ENCODE results near the gene LDB1.

Gene LDB1

GRCh38 chr10:102069071-102069470 is 51.1 kb downstream of the LDB1 start:
- Histone ChIP-seq H3K27ac (ENCODE audit: low read depth, low read length, poor library complexity, severe bottlenecking) (no peak overlapping the region), H3K27me3 (ENCODE audit: insufficient read depth, low read length) (no peaks in the 10 kb centered on the region), H3K9me2 (ENCODE audit: low read depth, low read length) (no peaks in the 10 kb centered on the region), H4K20me1 (ENCODE audit: insufficient read depth, low read length) (no peaks in the 10 kb centered on the region), H3K36me3 (ENCODE audit: insufficient read depth, low read length) (no peaks in the 10 kb centered on the region), H3K9me3 (ENCODE audit: low read length) (no peaks in the 10 kb centered on the region), H3F3A (ENCODE audit: insufficient read depth, low read length) (no peaks in the 10 kb centered on the region), H3K4me2 (ENCODE audit: low read length) (no peak overlapping the region), H3K4me1 (ENCODE audit: insufficient read depth, low read length, severe bottlenecking) (peaks cover 7% of the 10 kb centered on the region), H3K4me3 (ENCODE audit: low read depth, low read length, poor library complexity, severe bottlenecking) (no peak overlapping the region), H3K9ac (ENCODE audit: low read length) (no peak overlapping the region), H3K79me2 (ENCODE audit: insufficient read depth, low read length) (no peaks in the 10 kb centered on the region), H2AFZ (ENCODE audit: low read length) (no peak overlapping the region)
- TF ChIP-seq EZH2 (IDR thresholded peaks at IDR 0.05; ENCODE audit: borderline replicate concordance, low read length) = no peak
- TF ChIP-seq CTCF (IDR thresholded peaks at IDR 0.05; ENCODE audit: low read length) = no peak

DNA sequence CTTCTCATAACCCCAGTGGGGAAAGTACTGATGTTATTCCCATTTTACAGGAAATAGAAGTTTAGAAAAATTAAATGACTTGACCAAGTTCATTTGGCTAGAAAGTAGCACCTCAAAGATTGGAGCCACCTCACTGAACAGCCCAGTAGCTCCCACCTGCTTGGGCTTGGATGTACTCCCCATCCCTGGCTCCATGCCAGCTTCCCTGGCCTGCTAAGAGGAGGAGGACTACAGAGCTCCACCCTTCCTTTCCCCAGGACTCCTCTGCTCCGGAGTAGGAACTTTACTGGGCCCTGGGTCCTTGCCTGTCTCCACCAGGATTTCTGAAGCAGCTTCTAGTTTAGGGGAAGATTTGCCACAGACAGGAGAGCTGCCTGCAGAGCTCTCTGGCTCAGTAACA is 52.0 kb downstream of the LDB1 start:
- Histone ChIP-seq H3K9me3 (ENCODE audit: low read length) (no peaks in the 10 kb centered on the region), H3K9ac (ENCODE audit: low read length) (no peak overlapping the region), H4K20me1 (ENCODE audit: insufficient read depth, low read length) (no peaks in the 10 kb centered on the region)

DNA sequence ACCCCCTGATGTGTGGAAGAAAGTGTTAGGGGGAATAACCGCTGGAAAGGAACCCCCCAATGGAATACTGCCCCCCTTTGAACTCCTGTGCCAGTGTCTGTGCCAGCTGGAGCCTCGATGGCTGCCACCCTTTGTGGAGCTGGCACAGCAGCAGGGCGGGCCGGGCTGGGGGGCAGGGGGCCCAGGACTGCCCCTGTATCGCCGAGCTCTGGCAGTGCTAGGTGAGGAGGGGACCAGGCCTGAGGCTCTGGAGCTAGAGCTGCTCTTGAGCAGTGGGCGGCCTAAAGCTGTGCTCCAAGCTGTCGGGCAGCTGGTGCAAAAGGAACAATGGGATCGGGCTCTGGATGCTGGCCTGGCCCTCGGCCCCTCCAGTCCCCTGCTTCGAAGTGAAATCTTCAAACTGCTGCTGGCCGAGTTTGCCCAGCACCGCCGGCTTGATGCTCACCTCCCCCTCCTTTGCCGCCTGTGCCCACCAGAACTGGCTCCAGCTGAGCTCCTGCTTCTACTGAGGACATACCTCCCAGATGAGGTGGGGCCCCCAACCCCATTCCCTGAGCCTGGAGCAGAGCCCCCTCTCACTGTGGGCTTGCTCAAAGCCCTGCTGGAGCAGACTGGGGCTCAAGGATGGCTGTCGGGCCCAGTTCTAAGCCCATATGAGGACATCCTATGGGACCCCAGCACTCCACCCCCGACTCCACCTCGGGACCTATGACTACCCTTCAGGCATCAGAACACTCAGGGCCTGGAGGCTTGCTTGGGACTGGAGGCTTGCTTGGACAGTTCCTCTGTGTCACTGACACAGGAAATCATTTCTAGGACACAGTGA is 52.9 kb downstream of the LDB1 start:
- H3F3A ChIP-seq (ENCODE audit: insufficient read depth, low read length) = no peaks in the 10 kb centered on the region
- no peaks in the 10 kb centered on the region for H3K9me2 ChIP-seq (ENCODE audit: low read depth, low read length)
- TF ChIP-seq CTCF (IDR thresholded peaks at IDR 0.05; ENCODE audit: low read length) (no peak), EZH2 (IDR thresholded peaks at IDR 0.05; ENCODE audit: borderline replicate concordance, low read length) (no peak)
- H3K79me2 ChIP-seq (ENCODE audit: insufficient read depth, low read length) = no peaks in the 10 kb centered on the region
- peaks cover 7% of the 10 kb centered on the region for H3K4me1 ChIP-seq (ENCODE audit: insufficient read depth, low read length, severe bottlenecking)
- no peaks in the 10 kb centered on the region for H3K9me3 ChIP-seq (ENCODE audit: low read length)
- no peaks in the 10 kb centered on the region for H4K20me1 ChIP-seq (ENCODE audit: insufficient read depth, low read length)
- no peak overlapping the region for H3K4me3 ChIP-seq (ENCODE audit: low read depth, low read length, poor library complexity, severe bottlenecking)
- H3K9ac ChIP-seq (ENCODE audit: low read length) = no peak overlapping the region
- no peak overlapping the region for H3K27ac ChIP-seq (ENCODE audit: low read depth, low read length, poor library complexity, severe bottlenecking)
- H3K27me3 ChIP-seq (ENCODE audit: insufficient read depth, low read length) = no peaks in the 10 kb centered on the region
- H3K4me2 ChIP-seq (ENCODE audit: low read length) = no peak overlapping the region
- no peaks in the 10 kb centered on the region for H3K36me3 ChIP-seq (ENCODE audit: insufficient read depth, low read length)
- H2AFZ ChIP-seq (ENCODE audit: low read length) = no peak overlapping the region

More for the DNA sequence above, 52.0 kb downstream of the LDB1 start:
- H3F3A ChIP-seq (ENCODE audit: insufficient read depth, low read length) = no peaks in the 10 kb centered on the region
- peaks cover 7% of the 10 kb centered on the region for H3K4me1 ChIP-seq (ENCODE audit: insufficient read depth, low read length, severe bottlenecking)
- H3K27me3 ChIP-seq (ENCODE audit: insufficient read depth, low read length) = no peaks in the 10 kb centered on the region
- H3K9me2 ChIP-seq (ENCODE audit: low read depth, low read length) = no peaks in the 10 kb centered on the region
- H3K79me2 ChIP-seq (ENCODE audit: insufficient read depth, low read length) = no peaks in the 10 kb centered on the region
- no peak for TF ChIP-seq CTCF (IDR thresholded peaks at IDR 0.05; ENCODE audit: low read length)
- no peak for TF ChIP-seq EZH2 (IDR thresholded peaks at IDR 0.05; ENCODE audit: borderline replicate concordance, low read length)
- no peak overlapping the region for H3K4me3 ChIP-seq (ENCODE audit: low read depth, low read length, poor library complexity, severe bottlenecking)
- H3K27ac ChIP-seq (ENCODE audit: low read depth, low read length, poor library complexity, severe bottlenecking) = no peak overlapping the region
- no peaks in the 10 kb centered on the region for H3K36me3 ChIP-seq (ENCODE audit: insufficient read depth, low read length)
- H2AFZ ChIP-seq (ENCODE audit: low read length) = no peak overlapping the region
- H3K4me2 ChIP-seq (ENCODE audit: low read length) = no peak overlapping the region

Measured in OCI-LY1 (cell line).